DND-41 (cell line): ENCODE data around the gene TMEM163.

Experiments
- EZH2 ChIP-seq: IDR thresholded peaks from 3 replicates; pipeline ENCODE4 v1.6.1; 2012; ENCODE audit warnings: borderline replicate concordance, low read depth, mild to moderate bottlenecking, moderate library complexity, low read length, inconsistent platforms; ENCODE audit not compliant: severe bottlenecking
- TF ChIP-seq, protein P1 (sequence below): IDR thresholded peaks from 2 replicates; pipeline ENCODE4 v1.5.1; 2012; ENCODE audit warnings: borderline replicate concordance, low read length, moderate library complexity, mild to moderate bottlenecking; ENCODE audit not compliant: poor library complexity, severe bottlenecking; ENCODE audit errors: extremely low read depth

DNA sequence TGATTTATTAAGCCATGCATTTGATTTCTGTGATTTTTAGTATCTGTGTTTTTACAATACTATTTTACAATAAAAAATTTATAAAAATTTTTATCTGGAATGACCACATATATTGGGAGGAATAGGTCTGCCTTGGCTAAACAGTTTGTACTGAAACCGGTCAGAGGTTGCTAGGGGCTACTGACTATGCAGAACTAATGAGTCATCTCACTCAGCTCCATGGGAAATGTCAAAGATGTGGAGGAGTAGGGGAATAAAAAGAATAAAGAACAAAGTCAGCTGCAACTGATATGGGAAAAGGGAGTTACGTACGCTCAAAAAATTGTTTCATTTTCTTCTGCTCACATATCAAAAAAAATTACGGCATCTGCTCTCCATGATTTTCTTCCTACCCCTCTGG is 8.6 kb upstream of the TMEM163 start:
- TF ChIP-seq, protein P1, sequence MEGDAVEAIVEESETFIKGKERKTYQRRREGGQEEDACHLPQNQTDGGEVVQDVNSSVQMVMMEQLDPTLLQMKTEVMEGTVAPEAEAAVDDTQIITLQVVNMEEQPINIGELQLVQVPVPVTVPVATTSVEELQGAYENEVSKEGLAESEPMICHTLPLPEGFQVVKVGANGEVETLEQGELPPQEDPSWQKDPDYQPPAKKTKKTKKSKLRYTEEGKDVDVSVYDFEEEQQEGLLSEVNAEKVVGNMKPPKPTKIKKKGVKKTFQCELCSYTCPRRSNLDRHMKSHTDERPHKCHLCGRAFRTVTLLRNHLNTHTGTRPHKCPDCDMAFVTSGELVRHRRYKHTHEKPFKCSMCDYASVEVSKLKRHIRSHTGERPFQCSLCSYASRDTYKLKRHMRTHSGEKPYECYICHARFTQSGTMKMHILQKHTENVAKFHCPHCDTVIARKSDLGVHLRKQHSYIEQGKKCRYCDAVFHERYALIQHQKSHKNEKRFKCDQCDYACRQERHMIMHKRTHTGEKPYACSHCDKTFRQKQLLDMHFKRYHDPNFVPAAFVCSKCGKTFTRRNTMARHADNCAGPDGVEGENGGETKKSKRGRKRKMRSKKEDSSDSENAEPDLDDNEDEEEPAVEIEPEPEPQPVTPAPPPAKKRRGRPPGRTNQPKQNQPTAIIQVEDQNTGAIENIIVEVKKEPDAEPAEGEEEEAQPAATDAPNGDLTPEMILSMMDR, result no peak
- no peak for TF ChIP-seq EZH2
